HFF-Myc (cell line): ENCODE results near the gene RAB3C.

Experiments
- DNase-seq: peaks from one replicate; pipeline ENCODE4 v3.0.0-alpha.2; 2011; ENCODE audit warnings: low read depth; ENCODE audit errors: extremely low read depth
- H3K4me3 ChIP-seq: replicated peaks from 2 replicates; pipeline ENCODE4 v1.5.1; 2011; ENCODE audit warnings: low read depth, mild to moderate bottlenecking, control low read depth, low read length
- CTCF ChIP-seq: IDR thresholded peaks from 2 replicates; pipeline ENCODE4 v1.5.1; 2012; ENCODE audit warnings: mild to moderate bottlenecking, low read depth, low read length, control low read depth; ENCODE audit errors: missing control alignments

RAB3C gene

GRCh38 chr5:58631895-58632294, 49.0 kb downstream of the RAB3C start:
- no peak for DNase-seq
- no peak overlapping the region for H3K4me3 ChIP-seq
- no peak for TF ChIP-seq CTCF

GRCh38 chr5:58635416-58635815, 52.5 kb downstream of the RAB3C start:
- TF ChIP-seq CTCF, result no peak
- no peak for DNase-seq
- H3K4me3 ChIP-seq, result no peak overlapping the region

- no peak for DNase-seq
- no peak overlapping the region for H3K4me3 ChIP-seq
- no peak for TF ChIP-seq CTCF
These were observed 57.1 kb downstream of the RAB3C start for GRCh38 chr5:58640011-58640410.

GRCh38 chr5:58641533-58641932, 58.7 kb downstream of the RAB3C start:
- DNase-seq, result no peak
- TF ChIP-seq CTCF, result no peak
- H3K4me3 ChIP-seq, result no peak overlapping the region

GRCh38 chr5:58648846-58649245, 66.0 kb downstream of the RAB3C start:
- DNase-seq, result no peak
- H3K4me3 ChIP-seq, result no peak overlapping the region
- TF ChIP-seq CTCF, result no peak

GRCh38 chr5:58649716-58650115, 66.8 kb downstream of the RAB3C start:
- no peak for TF ChIP-seq CTCF
- DNase-seq, result no peak
- H3K4me3 ChIP-seq, result no peak overlapping the region

GRCh38 chr5:58653521-58653920, 70.6 kb downstream of the RAB3C start:
- TF ChIP-seq CTCF, result no peak
- no peak for DNase-seq
- no peak overlapping the region for H3K4me3 ChIP-seq
